OCI-LY3 (cell line): ENCODE results near the gene GH1.
"Not testable (repeated sequence)": the region's sequence is repeated elsewhere in the genome, so short reads cannot be mapped to it uniquely, and the experiment has no call there.

ENCODE experiments used
- H2AFZ ChIP-seq: fragments of 200-600, 300-600 bp; shearing (Covaris generic); 2 replicates; pipeline ENCODE4 v1.6.0; 2014; ENCODE audit warnings: antibody characterized with exemption, low read depth, low read length
- H3K27ac ChIP-seq: fragments of 200-600, 300-600 bp; sonication (generic); 2 replicates; pipeline ENCODE4 v1.5.1; 2014; ENCODE audit warnings: mild to moderate bottlenecking, low read length, moderate library complexity, mixed read lengths
- H3K27me3 ChIP-seq: fragments of 200-600, 300-600 bp; sonication (generic); 2 replicates; pipeline ENCODE4 v1.6.1; 2014; ENCODE audit warnings: low read depth, low read length, mixed read lengths
- H3K36me3 ChIP-seq: fragments of 200-600, 300-600 bp; sonication (generic); replicated peaks from 2 replicates; pipeline ENCODE3; 2014; ENCODE audit warnings: low read depth, low read length, mixed read lengths
- H3K4me1 ChIP-seq: fragments of 300-600, 200-600 bp; sonication (generic); 2 replicates; pipeline ENCODE4 v1.6.1; 2014; ENCODE audit warnings: low read length, mixed read lengths
- H3K4me2 ChIP-seq: fragments of 200-600, 300-600 bp; sonication (generic); 2 replicates; pipeline ENCODE4 v1.6.1; 2014; ENCODE audit warnings: low read length, mixed read lengths
- H3K4me3 ChIP-seq: fragments of 300-600, 200-600 bp; sonication (generic); 2 replicates; pipeline ENCODE4 v1.5.1; 2014; ENCODE audit warnings: antibody characterized with exemption, mild to moderate bottlenecking, low read length, moderate library complexity
- H3K79me2 ChIP-seq: fragments of 300-600, 200-600 bp; shearing (Covaris generic); 2 replicates; pipeline ENCODE4 v1.6.1; 2014; ENCODE audit warnings: mild to moderate bottlenecking, low read length, mixed read lengths
- H3K9ac ChIP-seq: fragments of 300-600, 200-600 bp; shearing (Covaris generic); 2 replicates; pipeline ENCODE4 v1.6.0; 2014; ENCODE audit warnings: mild to moderate bottlenecking, low read length, moderate library complexity
- H3K9me3 ChIP-seq: fragments of 200-600, 300-600 bp; shearing (Covaris generic); 2 replicates; pipeline ENCODE4 v1.6.1; 2014; ENCODE audit warnings: low read length, mixed read lengths; ENCODE audit not compliant: insufficient read depth
- H4K20me1 ChIP-seq: fragments of 200-600, 300-600 bp; sonication (generic); 2 replicates; pipeline ENCODE4 v1.6.1; 2016; ENCODE audit warnings: low read length, mixed read lengths; ENCODE audit not compliant: insufficient read depth
- EZH2phosphoT487 ChIP-seq: fragments of 200-600 bp; shearing (Covaris generic); IDR thresholded peaks from 2 replicates; pipeline ENCODE4 v1.6.1; 2018; ENCODE audit warnings: antibody characterized with exemption, mixed run types, low read depth
- TF ChIP-seq, protein P1 (sequence below): fragments of 200-600, 300-600 bp; sonication (generic); IDR thresholded peaks from 2 replicates; pipeline ENCODE4 v1.5.1; 2014; ENCODE audit warnings: antibody characterized with exemption, low read length, low read depth

The GH1 gene

DNA sequence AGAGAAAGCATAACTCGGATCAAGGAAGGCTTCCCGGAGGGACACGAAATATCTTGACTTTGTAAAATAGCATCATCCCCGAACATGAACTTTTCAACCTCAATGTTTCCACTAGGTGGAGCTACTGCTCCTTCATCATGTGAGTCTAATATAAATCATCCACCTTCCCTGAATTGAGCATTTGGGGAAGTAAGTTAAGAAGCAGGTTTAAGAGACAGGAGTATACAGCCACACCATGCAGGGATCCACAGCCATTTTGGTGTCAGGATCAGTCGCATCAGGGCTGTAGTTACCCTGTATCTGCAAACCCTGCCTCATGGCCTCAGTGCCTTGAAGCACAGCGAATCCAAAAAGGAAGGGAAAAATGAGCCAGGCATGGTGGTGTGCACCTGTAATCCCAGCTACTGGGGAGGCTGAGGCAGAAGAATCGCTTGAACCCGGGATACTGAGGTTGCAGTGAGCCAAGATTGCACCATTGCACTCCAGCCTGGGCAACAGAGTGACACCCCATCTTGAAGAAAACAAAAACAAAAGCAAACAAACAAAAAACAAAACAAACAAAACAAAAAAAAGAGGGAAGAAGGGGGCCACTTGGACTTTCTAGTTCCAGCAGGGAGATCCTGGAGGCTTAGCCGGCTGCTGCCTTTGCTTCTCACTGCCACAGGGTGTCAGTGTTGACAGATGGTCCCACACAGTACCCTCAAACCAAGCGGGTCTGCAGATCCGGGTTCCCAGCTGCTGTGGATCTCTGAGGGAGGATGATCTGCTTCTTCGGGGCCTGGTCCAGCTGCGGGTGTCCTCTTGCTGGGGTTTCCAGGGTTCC, 29.4 kb downstream of the GH1 start:
- H3K27me3 ChIP-seq, H3K27ac ChIP-seq, H3K36me3 ChIP-seq, H3K9ac ChIP-seq, H3K9me3 ChIP-seq, H4K20me1 ChIP-seq, H2AFZ ChIP-seq, H3K4me1 ChIP-seq, H3K79me2 ChIP-seq, H3K4me3 ChIP-seq: not testable (repeated sequence)
- TF ChIP-seq, protein P1, sequence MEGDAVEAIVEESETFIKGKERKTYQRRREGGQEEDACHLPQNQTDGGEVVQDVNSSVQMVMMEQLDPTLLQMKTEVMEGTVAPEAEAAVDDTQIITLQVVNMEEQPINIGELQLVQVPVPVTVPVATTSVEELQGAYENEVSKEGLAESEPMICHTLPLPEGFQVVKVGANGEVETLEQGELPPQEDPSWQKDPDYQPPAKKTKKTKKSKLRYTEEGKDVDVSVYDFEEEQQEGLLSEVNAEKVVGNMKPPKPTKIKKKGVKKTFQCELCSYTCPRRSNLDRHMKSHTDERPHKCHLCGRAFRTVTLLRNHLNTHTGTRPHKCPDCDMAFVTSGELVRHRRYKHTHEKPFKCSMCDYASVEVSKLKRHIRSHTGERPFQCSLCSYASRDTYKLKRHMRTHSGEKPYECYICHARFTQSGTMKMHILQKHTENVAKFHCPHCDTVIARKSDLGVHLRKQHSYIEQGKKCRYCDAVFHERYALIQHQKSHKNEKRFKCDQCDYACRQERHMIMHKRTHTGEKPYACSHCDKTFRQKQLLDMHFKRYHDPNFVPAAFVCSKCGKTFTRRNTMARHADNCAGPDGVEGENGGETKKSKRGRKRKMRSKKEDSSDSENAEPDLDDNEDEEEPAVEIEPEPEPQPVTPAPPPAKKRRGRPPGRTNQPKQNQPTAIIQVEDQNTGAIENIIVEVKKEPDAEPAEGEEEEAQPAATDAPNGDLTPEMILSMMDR, result peak; percentile 35
- peak overlapping the region; percentile 41; the same call in 1 of the 2 replicates for H3K4me2 ChIP-seq

DNA sequence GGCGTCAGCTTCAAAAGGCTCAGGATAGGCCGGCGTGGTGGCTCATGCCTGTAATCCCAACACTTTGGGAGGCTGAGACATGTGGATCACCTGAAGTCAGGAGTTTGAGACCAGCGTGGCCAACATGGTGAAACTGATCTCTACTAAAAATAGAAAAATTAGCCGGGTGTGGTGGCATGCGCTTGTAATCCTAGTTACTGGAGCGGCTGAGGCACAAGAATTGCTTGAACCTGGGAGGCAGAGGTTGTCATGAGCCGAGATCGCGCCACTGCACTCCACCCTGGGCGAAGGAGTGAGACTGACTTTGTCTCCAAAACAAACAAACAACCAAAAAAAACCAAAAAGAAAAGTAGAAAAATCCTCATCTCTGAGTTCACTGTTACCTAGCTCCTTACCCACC, 33.5 kb downstream of the GH1 start:
- H2AFZ ChIP-seq, H3K9ac ChIP-seq, H3K4me2 ChIP-seq, H3K4me1 ChIP-seq, H3K36me3 ChIP-seq, H3K27ac ChIP-seq, H3K4me3 ChIP-seq, H4K20me1 ChIP-seq, H3K27me3 ChIP-seq, H3K9me3 ChIP-seq, H3K79me2 ChIP-seq: not testable (repeated sequence)

DNA sequence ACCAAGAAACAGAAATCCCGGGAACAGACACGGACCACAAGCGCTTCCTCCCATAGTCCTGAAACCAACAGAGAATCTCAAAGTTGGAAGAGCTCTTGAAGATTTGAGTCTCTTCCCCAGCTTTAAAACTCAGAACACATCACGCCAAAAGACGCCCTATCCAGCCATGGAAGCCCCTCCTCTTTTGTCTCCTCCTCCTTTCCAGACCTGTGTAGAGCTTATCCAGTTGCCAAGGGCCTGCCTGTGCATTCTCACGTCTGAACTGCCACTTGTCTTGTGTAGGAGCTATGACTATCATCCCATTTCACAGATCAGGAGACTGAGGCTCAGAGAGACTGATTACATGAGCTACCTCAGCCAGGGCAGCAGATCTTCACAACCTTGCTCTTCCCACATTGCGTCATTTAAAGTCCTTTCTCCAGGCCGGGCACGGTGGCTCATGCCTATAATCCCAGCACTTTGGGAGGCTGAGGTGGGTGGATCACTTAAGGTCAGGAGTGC, 36.0 kb downstream of the GH1 start:
- peaks cover 11% of the 10 kb centered on the region; the same call in 1 of the 2 replicates for H3K4me1 ChIP-seq
- not testable (repeated sequence) for H3K9me3 ChIP-seq, H3K79me2 ChIP-seq, H3K27me3 ChIP-seq, H2AFZ ChIP-seq, H3K4me3 ChIP-seq, H3K27ac ChIP-seq, H4K20me1 ChIP-seq, H3K9ac ChIP-seq, H3K4me2 ChIP-seq, H3K36me3 ChIP-seq

DNA sequence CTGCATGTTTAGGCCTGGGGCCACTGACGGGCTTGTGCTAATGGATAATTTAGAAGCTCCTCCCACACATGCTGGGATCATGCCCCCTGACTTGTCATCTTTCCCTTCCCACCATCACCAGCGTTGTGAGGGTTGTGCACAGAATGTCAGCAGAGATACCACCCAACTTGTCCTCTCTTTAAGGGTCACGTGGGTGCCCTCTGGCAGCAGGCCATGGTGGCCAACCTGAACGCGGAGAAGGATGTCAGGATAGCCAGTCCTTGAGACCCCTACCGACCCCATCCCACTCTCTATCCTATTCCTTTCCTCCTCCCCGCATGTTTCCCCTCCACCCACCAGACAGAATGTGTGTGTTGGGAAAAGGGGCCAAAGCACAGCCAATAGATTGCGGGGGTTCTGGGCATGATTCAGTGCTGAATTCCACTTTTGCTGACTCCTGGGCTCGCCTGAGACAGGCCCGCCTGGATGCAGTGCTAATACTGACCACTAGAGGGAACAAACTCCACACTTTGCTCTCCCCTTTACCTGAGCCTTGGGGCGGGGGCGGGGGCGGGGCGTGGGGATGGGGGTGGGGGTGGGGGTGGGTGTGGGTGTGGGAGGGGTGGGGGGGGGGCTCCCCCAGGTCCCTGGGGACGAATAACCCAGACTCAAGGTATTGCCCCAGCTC, 36.6 kb downstream of the GH1 start, which contains the start of gene GH2:
Gene GH2 (minus strand): TSS at position 10 of the 667 bp plus-strand sequence. CDS start 143 bp downstream, outside the sequence.
- H3K4me2 ChIP-seq, result no peak within 1 kb of the TSS
- TF ChIP-seq, protein P1, result peak; percentile 46
- TF ChIP-seq EZH2phosphoT487, result no peak
- H3K9me3 ChIP-seq, result no peaks in the 10 kb centered on the region
- H3K27me3 ChIP-seq, result no peaks in the 10 kb centered on the region
- no peaks in the 10 kb centered on the region for H3K36me3 ChIP-seq
- H3K79me2 ChIP-seq, result no peaks in the 10 kb centered on the region
- H3K9ac ChIP-seq, result no peak within 1 kb of the TSS
- no peak within 1 kb of the TSS for H3K4me3 ChIP-seq
- no peak within 1 kb of the TSS for H2AFZ ChIP-seq
- H4K20me1 ChIP-seq, result no peaks in the 10 kb centered on the region
- H3K27ac ChIP-seq, result no peak within 1 kb of the TSS
- H3K4me1 ChIP-seq, result peaks cover 11% of the 10 kb centered on the region; the same call in 1 of the 2 replicates

DNA sequence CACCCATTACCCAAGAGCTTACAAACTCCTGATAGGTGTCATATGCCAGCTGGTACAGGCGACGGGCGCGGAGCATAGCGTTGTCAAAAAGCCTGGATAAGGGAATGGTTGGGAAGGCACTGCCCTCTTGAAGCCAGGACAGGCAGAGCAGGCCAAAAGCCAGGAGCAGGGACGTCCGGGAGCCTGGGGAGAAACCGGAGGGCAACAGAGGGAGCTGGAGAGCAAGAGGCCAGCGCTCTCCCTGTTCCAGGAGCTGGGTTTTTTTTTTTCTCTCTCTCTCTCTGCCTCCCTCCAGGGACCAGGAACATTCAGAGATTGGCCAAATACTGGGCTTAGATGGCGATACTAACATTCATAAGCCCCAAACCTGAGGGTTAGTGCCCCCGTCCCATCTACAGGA, 37.3 kb downstream of the GH1 start:
- not testable (repeated sequence) for H3K9ac ChIP-seq, H3K4me3 ChIP-seq, H3K36me3 ChIP-seq, H3K9me3 ChIP-seq, H3K4me2 ChIP-seq, H3K27ac ChIP-seq, H3K27me3 ChIP-seq, H2AFZ ChIP-seq, H4K20me1 ChIP-seq, H3K79me2 ChIP-seq
- H3K4me1 ChIP-seq, result peaks cover 11% of the 10 kb centered on the region; the same call in 1 of the 2 replicates
